Measurements from ENCODE around the gene HBE1. TPM values are rescaled to one million over a fixed set of nuclear protein-coding genes. Genes with fewer than 3 reads are reported as not detected.

Gene HBE1
- total RNA-seq, 2 donors from 2014 or later: not detected

DNA sequence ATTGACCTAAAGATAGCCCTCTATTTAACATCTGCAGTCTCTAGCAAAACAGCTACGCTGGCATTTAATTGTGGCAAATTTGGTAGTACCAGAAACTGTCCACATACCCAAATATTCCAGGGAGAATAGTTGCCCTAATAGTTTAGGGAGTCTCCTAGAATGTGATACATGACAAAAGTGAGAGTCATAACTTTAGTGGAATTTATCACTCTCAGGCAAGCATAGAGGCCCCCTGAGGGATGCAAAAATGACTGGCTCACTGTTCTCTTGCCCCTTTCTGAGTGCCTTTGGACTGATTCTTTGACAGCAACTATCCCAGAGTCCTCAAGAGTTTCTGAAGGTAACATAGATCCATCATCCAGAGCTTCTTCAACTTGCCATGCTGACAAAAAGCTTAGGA lies 34.3 kb upstream of the HBE1 start:
- Histone ChIP-seq H3K9me3 (no peaks in the 10 kb centered on the region), H3K27ac (no peak overlapping the region), H3K4me1 (no peaks in the 10 kb centered on the region), H3K4me3 (no peak overlapping the region), H3K27me3 (no peaks in the 10 kb centered on the region), H3K36me3 (replicated peaks in 1 of 2; ENCODE audit: insufficient read depth in 1 of 2, low read depth in 2 of 2) (no peaks in the 10 kb centered on the region)
- TF ChIP-seq, protein P1, sequence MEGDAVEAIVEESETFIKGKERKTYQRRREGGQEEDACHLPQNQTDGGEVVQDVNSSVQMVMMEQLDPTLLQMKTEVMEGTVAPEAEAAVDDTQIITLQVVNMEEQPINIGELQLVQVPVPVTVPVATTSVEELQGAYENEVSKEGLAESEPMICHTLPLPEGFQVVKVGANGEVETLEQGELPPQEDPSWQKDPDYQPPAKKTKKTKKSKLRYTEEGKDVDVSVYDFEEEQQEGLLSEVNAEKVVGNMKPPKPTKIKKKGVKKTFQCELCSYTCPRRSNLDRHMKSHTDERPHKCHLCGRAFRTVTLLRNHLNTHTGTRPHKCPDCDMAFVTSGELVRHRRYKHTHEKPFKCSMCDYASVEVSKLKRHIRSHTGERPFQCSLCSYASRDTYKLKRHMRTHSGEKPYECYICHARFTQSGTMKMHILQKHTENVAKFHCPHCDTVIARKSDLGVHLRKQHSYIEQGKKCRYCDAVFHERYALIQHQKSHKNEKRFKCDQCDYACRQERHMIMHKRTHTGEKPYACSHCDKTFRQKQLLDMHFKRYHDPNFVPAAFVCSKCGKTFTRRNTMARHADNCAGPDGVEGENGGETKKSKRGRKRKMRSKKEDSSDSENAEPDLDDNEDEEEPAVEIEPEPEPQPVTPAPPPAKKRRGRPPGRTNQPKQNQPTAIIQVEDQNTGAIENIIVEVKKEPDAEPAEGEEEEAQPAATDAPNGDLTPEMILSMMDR (IDR thresholded peaks at IDR 0.05): no peak
- TF ChIP-seq POLR2A (IDR thresholded peaks at IDR 0.05): no peak
- DNase-seq (no peak), ATAC-seq (no peak)
- 96 to 100% methylated on average over 1 of the region's 1 CpG for WGBS, 2 donors
- intact Hi-C loops (cut with DNase I): no loop called here

DNA sequence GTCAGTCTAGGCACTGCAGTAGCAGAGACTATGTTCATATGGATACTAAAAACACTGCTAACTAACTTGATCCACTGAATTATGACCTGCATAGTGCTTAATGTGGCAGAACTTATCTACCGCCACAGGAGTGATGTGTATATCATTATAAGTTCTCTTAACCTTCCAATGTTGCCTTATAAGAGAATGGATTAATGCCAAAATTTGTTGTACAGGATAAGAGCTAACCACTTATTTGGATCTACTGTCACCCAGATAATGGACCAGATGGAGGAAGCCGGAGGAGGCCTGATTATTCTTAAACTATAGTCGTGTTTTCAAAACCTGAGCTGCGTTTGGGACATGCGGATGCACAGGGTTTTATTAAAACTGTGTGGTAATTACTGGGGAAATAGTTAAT lies 33.9 kb upstream of the HBE1 start:
- intact Hi-C loops (cut with DNase I): no loop called here
- 77 to 79% methylated on average over 5 of the region's 5 CpGs for WGBS, 2 donors
- Histone ChIP-seq H3K4me1 (no peaks in the 10 kb centered on the region), H3K27ac (no peak overlapping the region), H3K36me3 (replicated peaks in 1 of 2; ENCODE audit: insufficient read depth in 1 of 2, low read depth in 2 of 2) (no peaks in the 10 kb centered on the region), H3K4me3 (no peak overlapping the region), H3K9me3 (no peaks in the 10 kb centered on the region), H3K27me3 (no peaks in the 10 kb centered on the region)
- ATAC-seq (no peak), DNase-seq (no peak)
- TF ChIP-seq, protein P1 (IDR thresholded peaks at IDR 0.05): no peak
- no peak for TF ChIP-seq POLR2A (IDR thresholded peaks at IDR 0.05)

DNA sequence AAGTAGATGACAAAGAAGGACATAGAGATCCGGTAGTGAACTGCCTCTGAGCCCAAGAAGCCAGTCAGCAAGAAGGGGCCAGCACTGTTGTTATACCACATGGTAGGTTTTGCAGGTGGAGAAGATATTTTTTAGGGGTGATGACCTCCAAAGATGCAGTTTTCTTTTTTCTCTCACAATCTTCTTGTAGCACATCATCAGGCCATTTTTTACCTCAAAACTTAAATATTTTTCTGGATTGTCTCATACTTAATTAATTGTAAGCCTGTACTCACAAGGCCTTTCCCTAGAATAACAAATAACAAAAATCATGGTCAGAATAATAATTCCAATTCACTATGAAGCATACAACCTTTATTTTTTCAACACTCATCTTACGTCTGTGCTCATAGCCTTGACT lies 32.1 kb upstream of the HBE1 start, which contains the start of gene OR51B4:
Gene OR51B4 (minus strand): TSS at position 101 of the 400 bp plus-strand sequence. CDS start 0 bp downstream, at position 101.
- no peaks in the 10 kb centered on the region for H3K27me3 ChIP-seq
- ATAC-seq: no peak
- TF ChIP-seq POLR2A (IDR thresholded peaks at IDR 0.05): no peak
- TF ChIP-seq, protein P1 (IDR thresholded peaks at IDR 0.05): no peak
- no peak within 1 kb of the TSS for H3K4me3 ChIP-seq
- DNase-seq: no peak
- intact Hi-C loops (cut with DNase I): no loop called here
- WGBS, 2 donors: 69 to 83% methylated on average over 2 of the region's 2 CpGs
- H3K4me1 ChIP-seq: no peaks in the 10 kb centered on the region
- no peaks in the 10 kb centered on the region for H3K36me3 ChIP-seq (replicated peaks in 1 of 2; ENCODE audit: insufficient read depth in 1 of 2, low read depth in 2 of 2)
- no peaks in the 10 kb centered on the region for H3K9me3 ChIP-seq
- H3K27ac ChIP-seq: no peak within 1 kb of the TSS

DNA sequence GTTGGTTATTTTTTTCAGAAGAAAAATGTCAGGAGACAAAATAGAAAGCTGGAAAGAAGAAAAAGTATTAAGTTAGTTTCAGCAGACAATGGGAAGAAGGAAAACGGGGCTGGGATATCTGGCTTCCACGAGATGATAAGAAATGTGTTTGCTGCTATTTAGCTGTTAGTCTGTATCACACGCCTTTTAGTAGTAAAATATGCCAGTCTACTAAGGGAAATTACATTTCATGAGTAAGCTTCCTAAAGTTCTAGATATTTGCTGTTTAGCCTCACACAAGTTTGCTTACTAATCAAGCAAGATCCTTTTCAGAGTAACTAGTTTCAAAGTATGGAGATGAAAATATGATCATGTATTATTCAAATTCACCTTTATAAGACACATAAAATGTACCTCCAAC lies 30.5 kb upstream of the HBE1 start:
- no peaks in the 10 kb centered on the region for H3K4me1 ChIP-seq
- H3K4me3 ChIP-seq: no peak overlapping the region
- no peak for DNase-seq
- ATAC-seq: no peak
- H3K9me3 ChIP-seq: no peaks in the 10 kb centered on the region
- no peak for TF ChIP-seq POLR2A (IDR thresholded peaks at IDR 0.05)
- TF ChIP-seq, protein P1 (IDR thresholded peaks at IDR 0.05): no peak
- no peak overlapping the region for H3K27ac ChIP-seq
- H3K36me3 ChIP-seq (replicated peaks in 1 of 2; ENCODE audit: insufficient read depth in 1 of 2, low read depth in 2 of 2): no peaks in the 10 kb centered on the region
- 35 to 51% methylated on average over 3 of the region's 3 CpGs for WGBS, 2 donors
- no peaks in the 10 kb centered on the region for H3K27me3 ChIP-seq
- intact Hi-C loops (cut with DNase I): no loop called here

DNA sequence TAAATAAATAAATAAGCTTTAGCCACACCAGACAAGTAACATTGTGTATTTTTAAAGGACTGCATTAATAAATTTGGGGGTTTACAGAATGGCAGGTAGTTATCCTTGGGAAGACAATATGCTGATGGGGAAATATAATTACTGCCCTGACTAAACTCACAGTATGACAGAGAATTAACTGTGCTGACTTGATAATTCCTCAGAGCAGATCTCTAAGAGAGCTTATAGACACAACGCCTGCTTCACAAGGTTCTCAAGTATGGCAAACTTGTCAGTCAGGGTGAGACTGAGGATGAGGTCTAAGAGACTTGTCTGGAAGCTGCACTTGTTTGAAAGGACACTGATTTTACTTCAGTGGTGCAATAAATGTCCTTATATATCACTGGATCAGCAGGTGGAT lies 28.7 kb upstream of the HBE1 start:
- H3K36me3 ChIP-seq (replicated peaks in 1 of 2; ENCODE audit: insufficient read depth in 1 of 2, low read depth in 2 of 2): no peaks in the 10 kb centered on the region
- H3K27me3 ChIP-seq: no peaks in the 10 kb centered on the region
- DNase-seq: no peak
- no peak for ATAC-seq
- intact Hi-C loops (cut with DNase I): no loop called here
- no peak for TF ChIP-seq POLR2A (IDR thresholded peaks at IDR 0.05)
- TF ChIP-seq, protein P1 (IDR thresholded peaks at IDR 0.05): no peak
- no peaks in the 10 kb centered on the region for H3K4me1 ChIP-seq
- 56 to 67% methylated on average over 1 of the region's 1 CpG for WGBS, 2 donors
- H3K27ac ChIP-seq: no peak overlapping the region
- H3K9me3 ChIP-seq: no peaks in the 10 kb centered on the region
- H3K4me3 ChIP-seq: no peak overlapping the region

All from body of pancreas (tissue), 4 donors.